Aortic smooth muscle cell (primary cell): Measurements from ENCODE around the gene TSPAN16. TPM values are rescaled to one million over a fixed set of nuclear protein-coding genes. Genes with fewer than 3 reads are reported as not detected.

ENCODE experiments used
- total RNA-seq: library from RNA; depleted of rRNA; stranded (reverse); fragments of >200 nt; gene quantifications from 2 replicates; pipeline ENCODE4 v1.2.3, GENCODE V29; 2014

TSPAN16 gene
- total RNA-seq = not detected in 2 replicates

GRCh38 chr19:11295665-11296245 lies at the start of gene TSPAN16:
Gene TSPAN16 (plus strand): TSS chr19:11296160. CDS start chr19:11296298, 138 bp downstream.

GRCh38 chr19:11261971-11262839 lies 33.8 kb upstream of the TSPAN16 start, which contains the start of gene DOCK6:
Gene DOCK6 (minus strand): TSS chr19:11262524. CDS start chr19:11262440, 84 bp downstream.

GRCh38 chr19:11339254-11340098 lies 43.5 kb downstream of the TSPAN16 start, which contains the start of gene RAB3D:
Gene RAB3D (minus strand): TSS chr19:11339657. CDS start chr19:11337399, 2,258 bp downstream.

GRCh38 chr19:11346104-11346940 lies 50.4 kb downstream of the TSPAN16 start, which contains the start of the genes CCDC159 and TMEM205:
Gene CCDC159 (plus strand): TSS chr19:11346519. CDS start chr19:11346607, 88 bp downstream.
Gene TMEM205 (minus strand): TSS chr19:11346268. CDS start chr19:11345619, 649 bp downstream.

GRCh38 chr19:11355160-11356073 lies 59.5 kb downstream of the TSPAN16 start, which contains the start of gene PLPPR2:
Gene PLPPR2 (plus strand): TSS chr19:11355432. CDS start chr19:11357674, 2,242 bp downstream.

Other genes with a start within 250 kb of the TSPAN16 start
- 213 and 269 TPM in 2 replicates for gene LDLR, start 206.7 kb upstream of the TSPAN16 start, total RNA-seq
- gene SPC24, start 140.4 kb upstream of the TSPAN16 start, total RNA-seq = 69.1 and 70.3 TPM in 2 replicates
- 438 and 450 TPM in 2 replicates for gene KANK2, start 98.6 kb upstream of the TSPAN16 start, total RNA-seq
- not detected in 2 replicates for gene ANGPTL8, start 56.5 kb upstream of the TSPAN16 start, total RNA-seq
- gene DOCK6, start 33.6 kb upstream of the TSPAN16 start, total RNA-seq = 10.2 and 15.4 TPM in 2 replicates
- gene RAB3D, start 43.5 kb downstream of the TSPAN16 start, total RNA-seq = 13.2 and 15.7 TPM in 2 replicates
- 59.2 and 85.5 TPM in 2 replicates for gene TMEM205, start 50.1 kb downstream of the TSPAN16 start, total RNA-seq
- 15.0 and 15.3 TPM in 2 replicates for gene CCDC159, start 50.4 kb downstream of the TSPAN16 start, total RNA-seq
- 11.6 and 12.1 TPM in 2 replicates for gene PLPPR2, start 59.3 kb downstream of the TSPAN16 start, total RNA-seq
- gene SWSAP1, start 78.5 kb downstream of the TSPAN16 start, total RNA-seq = 0.26 and 0.31 TPM in 2 replicates
- 6.6 and 7.1 TPM in 2 replicates for gene EPOR, start 88.2 kb downstream of the TSPAN16 start, total RNA-seq
- 3.7 and 4.2 TPM in 2 replicates for gene RGL3, start 123.2 kb downstream of the TSPAN16 start, total RNA-seq
- 0.37 and 0.79 TPM in 2 replicates for gene ODAD3, start 139.0 kb downstream of the TSPAN16 start, total RNA-seq
- gene PRKCSH, start 139.5 kb downstream of the TSPAN16 start, total RNA-seq = 126 and 127 TPM in 2 replicates
- gene ELAVL3, start 184.9 kb downstream of the TSPAN16 start, total RNA-seq = under 0.01 TPM in 1 of 2 replicates, not detected in the other
- 4.8 and 7.0 TPM in 2 replicates for gene ZNF653, start 209.7 kb downstream of the TSPAN16 start, total RNA-seq
- 18.0 TPM in 2 replicates for gene ECSIT, start 233.0 kb downstream of the TSPAN16 start, total RNA-seq
- gene CNN1, start 242.7 kb downstream of the TSPAN16 start, total RNA-seq = 0.81 and 1.7 TPM in 2 replicates